Loucy (cell line): Measurements from ENCODE around the gene PIGR.

Experiments used
- CTCF ChIP-seq: fragments of 200-600 bp; sonication (generic); conservative IDR thresholded peaks from 2 replicates; pipeline ENCODE4 v1.5.1; 2014; ENCODE audit warnings: mild to moderate bottlenecking, antibody characterized with exemption, low read length
- EZH2phosphoT487 ChIP-seq: fragments of 200-600 bp; IDR thresholded peaks from 2 replicates; pipeline ENCODE4 v1.6.1; 2018; ENCODE audit warnings: antibody characterized with exemption, mild to moderate bottlenecking, moderate library complexity, borderline replicate concordance

- TF ChIP-seq CTCF = no peak
- no peak for TF ChIP-seq EZH2phosphoT487
These were observed 29.0 kb upstream of the PIGR start for GRCh38 chr1:206975306-206975705.
